SJCRH30 (cell line): ENCODE data around the gene USP17L19. TPM values are rescaled to one million over a fixed set of nuclear protein-coding genes. Genes with fewer than 3 reads are reported as not detected.

ENCODE experiments used
- total RNA-seq: library from RNA; depleted of rRNA; stranded (reverse); fragments of >200 nt; shearing (Covaris generic); gene quantifications from 2 replicates; pipeline ENCODE4 v1.2.3, GENCODE V29; 2014; rRNA removed

The USP17L19 gene
- total RNA-seq, 1 experiment from 2014 or later: not detected

Other genes starting within 250 kb of the USP17L19 start
- gene FAM90A26, start 83.0 kb upstream of the USP17L19 start, total RNA-seq: not detected in 2 replicates
- gene USP17L10, start 42.7 kb upstream of the USP17L19 start, total RNA-seq: not detected in 2 replicates
- not detected in 2 replicates for gene USP17L11, start 38.0 kb upstream of the USP17L19 start, total RNA-seq
- not detected in 2 replicates for gene USP17L12, start 33.2 kb upstream of the USP17L19 start, total RNA-seq
- not detected in 2 replicates for gene USP17L13, start 28.5 kb upstream of the USP17L19 start, total RNA-seq
- gene USP17L15, start 19.0 kb upstream of the USP17L19 start, total RNA-seq: not detected in 2 replicates
- gene USP17L17, start 9.5 kb upstream of the USP17L19 start, total RNA-seq: not detected in 2 replicates
- not detected in 2 replicates for gene USP17L18, start 4.7 kb upstream of the USP17L19 start, total RNA-seq
- not detected in 2 replicates for gene USP17L20, start 4.7 kb downstream of the USP17L19 start, total RNA-seq
- not detected in 2 replicates for gene USP17L21, start 9.5 kb downstream of the USP17L19 start, total RNA-seq
- gene USP17L22, start 14.2 kb downstream of the USP17L19 start, total RNA-seq: not detected in 2 replicates
- gene USP17L24, start 71.8 kb downstream of the USP17L19 start, total RNA-seq: not detected in 2 replicates
- not detected in 2 replicates for gene USP17L25, start 76.5 kb downstream of the USP17L19 start, total RNA-seq
- gene USP17L26, start 81.3 kb downstream of the USP17L19 start, total RNA-seq: not detected in 2 replicates
- not detected in 2 replicates for gene USP17L5, start 86.0 kb downstream of the USP17L19 start, total RNA-seq
- not detected in 2 replicates for gene USP17L27, start 90.8 kb downstream of the USP17L19 start, total RNA-seq
- not detected in 2 replicates for gene USP17L28, start 95.5 kb downstream of the USP17L19 start, total RNA-seq
- not detected in 2 replicates for gene USP17L29, start 100.3 kb downstream of the USP17L19 start, total RNA-seq
- not detected in 2 replicates for gene USP17L30, start 109.8 kb downstream of the USP17L19 start, total RNA-seq
- not detected in 2 replicates for gene DEFB131A, start 191.0 kb downstream of the USP17L19 start, total RNA-seq